DND-41 (cell line): Measurements from ENCODE around the gene MKI67.
A peak's percentile ranks its signal among the peaks of the same experiment; 100 is the strongest.

Experiments
- ATAC-seq: fragments of 200-7000 bp; cut with Tn5 transposase; 3 replicates; pipeline ENCODE4 v1.9.1; 2021; ENCODE audit warnings: low read depth; ENCODE audit not compliant: insufficient read depth
- DNase-seq: peaks from one replicate; pipeline ENCODE4 v3.0.0-alpha.2; 2020
- H2AFZ ChIP-seq: 2 replicates; pipeline ENCODE4 v1.6.0; 2012; ENCODE audit warnings: low read depth, low read length
- H3K27ac ChIP-seq: 2 replicates; pipeline ENCODE4 v1.5.1; 2012; ENCODE audit warnings: low read length, inconsistent platforms
- H3K27me3 ChIP-seq: fragments of 200-600 bp; sonication (generic); 2 replicates; pipeline ENCODE4 v1.6.0; 2012; ENCODE audit warnings: low read length, mild to moderate bottlenecking, inconsistent platforms; ENCODE audit not compliant: insufficient read depth, poor library complexity
- H3K36me3 ChIP-seq: 2 replicates; pipeline ENCODE4 v1.5.1; 2012; ENCODE audit warnings: low read length, inconsistent platforms; ENCODE audit not compliant: insufficient read depth
- H3K4me1 ChIP-seq: 2 replicates; pipeline ENCODE4 v1.5.1; 2012; ENCODE audit warnings: mild to moderate bottlenecking, low read length; ENCODE audit not compliant: insufficient read depth
- H3K4me2 ChIP-seq: 2 replicates; pipeline ENCODE4 v1.6.0; 2012; ENCODE audit warnings: mild to moderate bottlenecking, moderate library complexity, low read length, inconsistent platforms; ENCODE audit not compliant: insufficient read depth
- H3K4me3 ChIP-seq, 2 experiments: fragments of 200-600 bp in 1 of 2; shearing (Covaris generic) in 1 of 2; 2 replicates each; pipeline ENCODE4 v1.5.1; 2012 to 2016; ENCODE audit warnings: inconsistent platforms in 2 of 2, low read length in 2 of 2, mild to moderate bottlenecking in 2 of 2, low read depth in 1 of 2, moderate library complexity in 1 of 2
- H3K79me2 ChIP-seq: 2 replicates; pipeline ENCODE4 v1.6.0; 2012; ENCODE audit warnings: low read length, inconsistent platforms; ENCODE audit not compliant: insufficient read depth
- H3K9ac ChIP-seq: 2 replicates; pipeline ENCODE4 v1.6.0; 2012; ENCODE audit warnings: low read depth, mild to moderate bottlenecking, inconsistent platforms, low read length, moderate library complexity
- H3K9me3 ChIP-seq: 2 replicates; pipeline ENCODE4 v1.5.1; 2012; ENCODE audit warnings: low read length, moderate library complexity, mild to moderate bottlenecking, inconsistent platforms; ENCODE audit not compliant: insufficient read depth, severe bottlenecking
- H4K20me1 ChIP-seq: 2 replicates; pipeline ENCODE4 v1.6.0; 2012; ENCODE audit warnings: low read length; ENCODE audit not compliant: insufficient read depth
- CTCF ChIP-seq: IDR thresholded peaks from 2 replicates; pipeline ENCODE4 v1.5.1; 2012; ENCODE audit warnings: borderline replicate concordance, low read length, moderate library complexity, mild to moderate bottlenecking; ENCODE audit not compliant: poor library complexity, severe bottlenecking; ENCODE audit errors: extremely low read depth
- EZH2 ChIP-seq: IDR thresholded peaks from 3 replicates; pipeline ENCODE4 v1.6.1; 2012; ENCODE audit warnings: borderline replicate concordance, low read depth, mild to moderate bottlenecking, moderate library complexity, low read length, inconsistent platforms; ENCODE audit not compliant: severe bottlenecking

Gene MKI67

GRCh38 chr10:128073890-128074289 is 52.3 kb downstream of the MKI67 start:
- no peaks in the 10 kb centered on the region for H3K27me3 ChIP-seq
- H3K36me3 ChIP-seq: peaks cover 59% of the 10 kb centered on the region
- H3K27ac ChIP-seq: no peak overlapping the region
- no peak for DNase-seq
- H3K9me3 ChIP-seq: no peaks in the 10 kb centered on the region
- no peak overlapping the region for H3K4me3 ChIP-seq
- H3K9ac ChIP-seq: no peak overlapping the region
- H3K4me2 ChIP-seq: no peak overlapping the region
- peak; percentile 42; the same call in 2 of the 3 replicates for ATAC-seq
- no peaks in the 10 kb centered on the region for H4K20me1 ChIP-seq
- H2AFZ ChIP-seq: no peak overlapping the region
- no peaks in the 10 kb centered on the region for H3K79me2 ChIP-seq
- TF ChIP-seq CTCF (no peak), EZH2 (no peak)
- H3K4me1 ChIP-seq: peaks cover 16% of the 10 kb centered on the region

- DNase-seq (no peak), ATAC-seq (no peak)
- Histone ChIP-seq H3K4me1 (peaks cover 16% of the 10 kb centered on the region), H3K9ac (no peak overlapping the region), H4K20me1 (no peaks in the 10 kb centered on the region), H3K27me3 (no peaks in the 10 kb centered on the region), H3K4me3 (no peak overlapping the region), H3K4me2 (no peak overlapping the region), H3K79me2 (no peaks in the 10 kb centered on the region), H3K36me3 (peaks cover 61% of the 10 kb centered on the region), H3K9me3 (no peaks in the 10 kb centered on the region), H3K27ac (no peak overlapping the region), H2AFZ (no peak overlapping the region)
- no peak for TF ChIP-seq CTCF
- no peak for TF ChIP-seq EZH2
These were observed 53.1 kb downstream of the MKI67 start for GRCh38 chr10:128072941-128073645.

- Histone ChIP-seq H3K9ac (no peak overlapping the region), H3K4me1 (peaks cover 16% of the 10 kb centered on the region), H3K4me3 (no peak overlapping the region), H3K27me3 (no peaks in the 10 kb centered on the region), H2AFZ (no peak overlapping the region), H3K4me2 (no peak overlapping the region), H3K36me3 (peaks cover 61% of the 10 kb centered on the region), H3K79me2 (no peaks in the 10 kb centered on the region), H4K20me1 (peaks cover 1% of the 10 kb centered on the region; the same call in 1 of the 2 replicates), H3K9me3 (no peaks in the 10 kb centered on the region), H3K27ac (no peak overlapping the region)
- ATAC-seq (no peak), DNase-seq (no peak)
- TF ChIP-seq CTCF (no peak), EZH2 (no peak)
These were observed 54.2 kb downstream of the MKI67 start for GRCh38 chr10:128072046-128072445.

GRCh38 chr10:128071417-128071782 is 54.8 kb downstream of the MKI67 start:
- no peaks in the 10 kb centered on the region for H3K79me2 ChIP-seq
- TF ChIP-seq EZH2: no peak
- TF ChIP-seq CTCF: no peak

More at GRCh38 chr10:128071417-128071782, 54.8 kb downstream of the MKI67 start:
- Histone ChIP-seq H3K9ac (no peak overlapping the region), H3K27me3 (no peaks in the 10 kb centered on the region), H3K36me3 (peaks cover 61% of the 10 kb centered on the region), H3K4me1 (peaks cover 16% of the 10 kb centered on the region), H3K27ac (no peak overlapping the region), H4K20me1 (peaks cover 5% of the 10 kb centered on the region; the same call in 1 of the 2 replicates), H2AFZ (no peak overlapping the region), H3K4me2 (no peak overlapping the region), H3K4me3 (no peak overlapping the region), H3K9me3 (no peaks in the 10 kb centered on the region)
- ATAC-seq: no peak
- DNase-seq: no peak
